NCI-H2107 (cell line): ENCODE measurements around the gene SLC8A2.
"Not testable (repeated sequence)": the region's sequence is repeated elsewhere in the genome, so short reads cannot be mapped to it uniquely, and the experiment has no call there.

Source experiments
- DNase-seq: peaks from one replicate; lab custom pipeline; 2025; lab: John Stamatoyannopoulos, UW

Gene SLC8A2

DNA sequence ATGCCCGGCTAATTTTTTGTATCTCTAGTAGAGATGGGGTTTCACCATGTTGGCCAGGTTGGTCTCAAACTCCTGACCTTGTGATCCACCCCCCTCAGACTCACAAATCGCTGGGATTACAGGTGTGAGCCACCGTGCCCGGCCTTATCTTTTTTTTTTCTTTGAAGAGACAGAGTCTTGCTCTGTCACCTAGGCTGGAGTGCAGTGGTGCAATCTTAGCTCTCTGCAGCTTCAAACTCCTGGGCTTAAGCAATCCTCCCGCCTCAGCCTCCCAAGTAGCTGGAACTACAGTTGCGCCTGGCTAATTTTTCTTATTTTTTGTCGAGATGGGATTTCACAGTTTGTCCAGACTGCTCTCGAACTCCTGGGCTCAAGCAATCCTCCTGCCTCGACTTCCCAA lies 60.0 kb downstream of the SLC8A2 start:
- DNase-seq: not testable (repeated sequence)

DNA sequence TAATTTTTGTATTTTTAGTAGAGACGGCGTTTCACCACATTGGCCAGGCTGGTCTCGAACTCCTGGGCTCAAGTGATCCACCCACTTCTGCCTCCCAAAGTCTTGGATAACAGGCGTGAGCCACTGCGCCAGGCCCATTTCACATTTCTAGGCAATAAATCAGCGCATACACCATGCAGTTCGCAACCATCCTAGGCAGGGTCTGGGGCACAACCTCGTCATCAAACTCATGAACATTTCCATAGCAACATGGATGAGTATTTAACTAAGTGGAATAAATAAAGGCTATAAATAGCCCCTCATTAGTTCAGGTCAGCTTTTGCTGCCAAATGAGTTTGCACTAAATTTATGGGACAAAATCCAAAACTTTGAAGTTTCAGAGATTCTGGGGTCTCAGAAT lies 60.6 kb downstream of the SLC8A2 start:
- no peak for DNase-seq

DNA sequence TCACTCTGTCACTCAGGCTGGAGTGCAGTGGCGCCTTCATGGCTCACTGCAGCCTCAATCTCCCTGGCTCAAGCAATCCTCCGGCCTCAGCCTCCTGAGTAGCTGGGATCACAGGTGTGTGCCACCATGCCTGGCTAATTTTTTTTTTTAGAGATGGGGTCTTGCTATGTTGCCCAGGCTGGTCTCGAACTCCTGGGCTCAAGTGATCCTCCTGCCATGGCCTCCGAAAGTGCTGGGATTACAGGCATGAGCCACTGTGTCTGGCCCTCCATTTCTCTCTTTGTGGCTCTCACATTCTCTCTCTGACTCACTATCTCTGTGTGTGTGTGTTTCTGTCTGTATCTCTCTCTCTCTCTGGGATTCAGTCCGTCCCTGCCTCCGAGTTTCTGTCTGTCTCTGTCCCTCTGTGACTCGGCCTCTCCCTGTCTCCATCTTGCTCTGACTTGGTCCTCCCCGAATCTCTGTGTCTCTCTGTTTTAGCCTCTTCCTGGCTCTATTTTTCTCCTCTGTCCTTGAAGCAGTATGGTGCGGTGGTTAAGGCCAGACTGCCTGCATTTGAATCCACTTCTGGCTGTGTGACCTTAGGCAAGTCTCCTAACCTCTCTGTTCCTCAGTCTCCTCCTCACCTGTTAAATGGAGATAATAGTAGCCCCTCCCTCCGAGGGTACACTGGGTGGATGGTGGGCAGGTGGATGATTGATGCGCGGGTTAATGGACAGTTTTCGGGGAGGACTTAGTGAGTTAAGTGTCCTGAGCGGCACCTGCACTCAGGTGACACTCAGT lies 63.3 kb downstream of the SLC8A2 start:
- no peak for DNase-seq

DNA sequence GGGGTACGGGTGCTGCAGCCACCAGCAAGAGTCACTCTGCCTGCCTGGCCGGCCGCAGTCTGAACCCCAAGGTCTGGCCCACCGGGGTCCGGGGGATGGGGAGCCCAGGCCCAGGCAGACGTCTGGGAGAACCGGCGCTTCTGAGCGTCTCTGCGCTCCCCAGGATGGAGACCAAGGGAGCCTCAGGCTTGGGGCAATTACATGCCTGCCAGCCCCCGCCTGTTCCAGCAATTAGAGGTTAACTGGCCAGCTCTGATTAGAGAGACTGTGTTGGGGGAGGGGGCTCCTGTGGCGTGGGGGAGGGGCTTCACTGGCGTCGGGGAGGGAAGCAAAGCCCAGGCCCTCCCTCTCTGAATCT lies 64.3 kb downstream of the SLC8A2 start:
- DNase-seq: no peak

DNA sequence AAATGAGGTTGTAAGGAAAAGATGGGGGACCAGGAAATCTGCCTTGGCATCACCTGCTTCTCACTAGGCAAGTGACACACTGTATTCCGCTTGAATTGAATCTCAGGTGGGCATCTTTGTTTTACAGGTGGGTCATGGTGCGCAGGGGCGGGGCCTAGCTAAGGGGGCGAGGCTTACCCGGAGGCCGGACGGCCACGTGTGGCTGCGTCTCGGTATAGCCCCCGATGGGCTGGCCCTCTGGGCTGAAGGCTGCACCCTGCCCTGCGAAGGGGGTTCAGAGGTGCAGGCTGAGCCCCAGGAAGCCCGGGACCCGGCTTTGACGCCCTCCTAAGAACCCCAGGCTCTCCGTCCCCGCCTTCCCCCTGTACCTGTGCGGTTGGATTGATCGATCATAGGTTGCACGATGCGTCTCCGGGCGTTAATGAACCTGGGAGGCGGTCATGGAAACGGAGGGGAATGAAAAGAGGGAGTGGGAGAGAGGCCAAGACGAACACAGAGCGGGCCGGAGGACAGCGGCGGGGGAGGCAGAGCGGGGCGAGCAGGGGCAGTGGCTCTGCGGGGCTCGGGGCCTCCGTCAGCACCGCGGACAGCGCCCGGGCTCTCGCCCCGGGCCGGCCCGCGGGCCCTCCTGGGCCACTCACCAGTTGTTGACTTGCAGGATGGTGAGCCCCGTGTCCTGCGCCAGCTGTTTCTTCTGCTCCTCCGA lies 64.8 kb downstream of the SLC8A2 start:
- DNase-seq: no peak

DNA sequence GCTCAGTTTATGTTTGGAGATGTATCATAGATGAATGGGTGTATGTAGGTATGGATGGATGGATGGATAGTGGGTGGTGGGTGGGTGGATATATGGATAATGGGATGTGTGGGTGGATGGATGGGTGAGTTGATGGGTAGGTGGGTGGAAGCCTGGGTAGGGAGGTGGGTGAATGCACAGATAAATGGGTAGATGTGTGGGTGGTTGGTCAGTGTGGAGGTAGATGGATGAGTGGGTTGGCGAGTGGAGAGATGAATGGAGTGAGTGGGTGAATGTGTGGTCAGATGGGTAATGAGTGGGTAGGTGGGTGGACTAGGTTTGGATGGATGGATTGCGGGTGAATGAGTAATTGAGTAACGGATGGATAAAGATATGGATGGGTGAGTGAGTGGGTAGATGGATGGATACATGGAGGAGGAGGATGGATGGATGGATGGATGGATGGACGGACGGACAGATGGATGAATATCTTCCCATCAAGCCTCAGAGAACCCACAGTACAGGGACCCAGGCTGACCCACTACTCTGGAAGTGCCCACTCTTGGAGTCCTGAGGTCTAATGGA lies 65.8 kb downstream of the SLC8A2 start:
- no peak for DNase-seq

DNA sequence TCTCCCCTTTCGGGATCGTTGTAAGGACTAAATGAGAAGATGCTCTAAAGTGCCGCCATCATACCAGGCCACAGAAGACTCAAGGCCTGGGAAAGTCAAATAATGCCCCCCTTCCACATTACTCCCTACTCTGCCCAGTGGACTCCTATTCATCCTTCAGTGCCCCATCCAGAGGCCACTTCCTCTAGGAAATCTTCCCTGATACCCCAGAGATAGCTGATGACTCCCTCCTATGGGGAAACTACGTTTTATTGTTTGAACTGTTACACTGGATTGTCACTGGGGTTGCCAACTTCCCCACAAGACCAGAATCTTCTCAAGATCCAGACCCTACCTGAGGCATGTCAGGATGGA lies 66.5 kb downstream of the SLC8A2 start:
- no peak for DNase-seq

DNA sequence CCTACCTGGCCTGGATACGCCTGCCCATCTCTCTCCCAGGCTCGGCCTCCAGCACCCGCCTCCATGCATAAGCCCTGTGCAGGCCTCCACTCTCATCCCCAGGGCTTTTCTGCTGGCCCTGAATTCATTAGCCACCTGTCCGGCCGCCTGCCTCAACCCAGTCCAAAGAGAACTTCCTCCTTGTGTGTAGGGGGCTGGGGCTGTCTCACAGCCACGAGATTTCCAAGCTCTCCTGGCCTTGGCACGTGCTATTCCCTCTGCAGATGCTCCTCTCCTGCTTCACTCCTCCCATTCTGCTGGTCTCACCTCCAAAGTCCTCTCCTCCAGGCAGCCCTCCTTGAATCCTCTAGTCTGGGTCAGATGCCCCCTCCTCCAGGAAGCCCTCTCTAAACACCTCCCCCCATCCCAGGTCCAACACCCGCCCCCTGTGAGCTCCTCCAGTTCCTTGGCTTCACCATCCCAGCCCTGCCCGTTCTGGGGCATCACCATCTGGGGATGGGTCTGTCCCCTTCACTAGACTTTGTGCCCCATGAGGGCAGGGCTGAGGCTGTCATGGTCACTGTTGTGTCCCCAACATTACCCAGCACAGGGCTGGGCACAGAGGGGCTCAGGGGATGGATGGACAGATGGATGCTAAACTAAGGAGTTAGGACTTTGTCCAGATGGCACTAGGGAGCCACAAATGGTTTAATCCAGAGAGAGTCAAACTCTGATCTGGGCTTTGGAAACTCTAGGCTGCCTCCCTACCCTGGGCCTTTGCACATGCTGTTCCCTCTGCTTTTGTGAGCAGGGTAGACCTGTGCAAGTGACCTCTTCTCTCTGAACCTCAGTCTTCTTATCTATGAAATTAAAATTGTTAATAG lies 67.1 kb downstream of the SLC8A2 start:
- DNase-seq: no peak

DNA sequence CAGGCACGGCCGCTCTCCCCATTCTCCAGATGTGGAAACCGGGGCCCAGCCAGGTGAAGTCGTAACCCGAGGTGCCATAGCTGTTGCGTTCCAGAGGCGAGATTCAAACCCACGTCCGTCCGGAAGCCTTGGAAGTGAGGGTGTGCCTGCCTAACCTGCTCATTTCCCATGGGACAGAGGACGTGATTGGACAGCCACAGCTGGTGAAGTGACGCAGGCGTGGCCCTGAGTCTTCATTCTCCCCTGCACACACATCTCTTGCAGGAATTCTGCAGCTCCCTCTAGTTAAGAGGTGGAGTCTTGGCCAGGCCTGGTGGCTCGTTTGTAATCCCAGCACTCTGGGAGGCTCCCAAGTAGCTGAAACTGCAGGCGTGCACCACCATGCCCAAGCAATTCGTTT lies 69.2 kb downstream of the SLC8A2 start:
- no peak for DNase-seq

DNA sequence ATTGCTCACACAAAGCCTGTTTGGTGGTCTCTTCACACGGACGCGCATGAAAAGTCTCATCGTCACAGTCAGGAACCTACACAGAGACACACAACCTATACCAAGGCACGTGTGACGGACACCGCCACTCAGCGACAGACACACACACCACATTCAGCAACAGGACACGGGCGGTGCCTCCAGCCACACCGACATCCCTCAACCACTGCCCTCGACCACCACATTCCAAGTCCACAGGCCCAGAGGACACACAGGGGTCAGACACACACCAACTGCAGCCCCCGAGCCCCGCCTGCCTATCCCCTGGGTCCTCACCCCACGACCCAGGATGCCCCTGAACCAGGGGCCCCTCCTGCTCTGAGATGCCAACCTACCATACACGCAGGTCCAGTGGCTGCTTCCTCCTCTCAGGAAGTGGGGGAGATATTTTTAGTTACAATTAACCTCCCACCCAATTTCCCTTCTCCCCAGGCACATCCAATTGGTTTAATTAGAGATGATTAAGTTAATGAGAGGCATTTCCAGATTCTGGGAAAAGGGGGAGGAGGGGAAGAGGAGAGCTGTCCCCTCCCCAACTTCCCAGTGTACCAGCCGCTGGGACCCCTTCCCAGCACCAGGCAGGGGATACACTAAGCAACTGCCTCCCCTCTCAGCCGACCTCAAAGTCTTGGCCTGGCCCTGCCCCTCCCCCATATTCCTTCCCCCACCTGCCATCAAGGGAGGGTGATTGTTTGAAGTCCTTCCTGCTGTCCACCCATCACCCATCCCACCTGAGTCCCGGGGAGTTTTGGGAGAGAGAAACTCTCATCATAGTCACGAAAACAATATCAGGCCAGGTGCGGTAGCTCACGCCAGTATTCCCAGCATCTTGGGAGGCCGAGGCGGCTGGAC lies 72.7 kb downstream of the SLC8A2 start:
- DNase-seq: no peak

DNA sequence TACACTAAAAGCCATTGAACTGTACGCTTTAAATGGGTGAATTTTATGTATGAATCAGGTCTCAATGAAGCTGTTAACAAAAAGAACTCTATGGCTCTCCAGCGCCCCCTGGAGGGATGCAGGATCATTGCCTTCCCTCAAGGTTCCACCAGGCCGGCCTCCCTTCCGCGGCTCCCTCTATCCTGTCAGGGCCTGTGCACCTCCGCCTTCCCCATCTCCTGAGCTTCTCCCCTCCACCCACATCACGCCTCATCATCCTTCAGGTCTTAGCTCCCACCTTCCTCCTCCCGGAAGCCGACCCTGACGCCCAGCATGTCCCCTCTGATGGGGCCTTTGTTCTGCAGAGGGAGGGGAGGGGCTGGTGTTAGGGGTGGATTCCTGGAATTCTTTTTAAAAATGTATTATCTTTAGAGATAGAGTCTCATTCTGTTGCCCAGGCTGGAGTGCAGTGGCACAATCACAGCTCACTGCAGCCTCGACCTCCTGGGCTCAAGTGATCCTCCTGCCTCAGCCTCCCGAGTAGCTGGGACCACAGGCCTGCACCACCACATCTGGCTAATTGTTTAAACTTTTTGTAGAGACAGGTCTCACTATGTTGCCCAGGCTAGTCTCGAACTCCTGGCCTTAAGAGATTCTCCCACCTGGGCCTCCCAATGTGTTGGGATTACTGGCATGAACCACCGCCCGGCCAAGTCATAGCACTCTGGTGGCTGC lies 80.0 kb downstream of the SLC8A2 start:
- peak; percentile 21 for DNase-seq

DNA sequence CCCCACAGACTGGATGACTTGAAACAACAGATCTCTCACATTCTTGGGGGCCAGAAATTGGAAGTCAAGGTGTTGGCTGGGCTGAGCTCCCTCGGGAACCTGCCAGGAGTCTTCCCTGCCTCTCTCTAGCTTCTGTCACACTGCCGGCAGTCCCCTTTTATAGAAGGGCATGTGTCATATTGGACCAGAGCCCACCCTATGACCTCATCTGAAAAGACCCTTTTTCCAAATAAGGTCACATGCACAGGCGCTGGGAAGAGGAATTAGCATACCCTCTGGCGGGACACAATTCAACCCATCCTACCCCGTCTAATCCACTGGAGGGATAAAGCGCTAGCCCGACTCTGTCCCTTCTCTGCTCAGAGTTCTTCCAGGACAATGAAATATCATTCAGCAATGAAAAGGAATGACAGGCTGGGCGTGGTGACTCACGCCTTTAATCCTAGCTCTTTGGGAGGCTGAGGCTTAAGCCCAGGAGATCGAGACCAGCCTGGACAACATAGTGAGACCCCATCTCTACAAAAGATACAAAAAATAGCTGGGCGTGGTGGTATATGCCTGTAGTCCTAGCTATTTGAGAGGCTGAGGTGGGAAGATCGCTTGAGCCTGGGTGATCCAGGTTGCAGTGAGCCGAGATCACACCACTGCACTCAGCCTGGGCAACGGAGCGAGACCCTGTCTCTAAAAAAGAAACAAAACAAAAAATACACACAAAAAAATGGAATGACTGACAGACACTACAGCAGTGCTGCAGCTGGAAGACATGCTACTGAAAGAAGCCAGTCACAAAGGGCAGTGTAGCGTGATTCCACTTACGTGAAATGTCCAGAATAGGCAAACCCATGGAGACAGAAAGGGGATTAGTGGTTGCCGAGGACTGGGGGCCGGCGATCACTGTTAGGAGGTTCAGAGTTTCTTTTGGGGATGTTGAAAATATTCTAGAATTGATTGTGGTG lies 80.9 kb downstream of the SLC8A2 start:
- DNase-seq: no peak

DNA sequence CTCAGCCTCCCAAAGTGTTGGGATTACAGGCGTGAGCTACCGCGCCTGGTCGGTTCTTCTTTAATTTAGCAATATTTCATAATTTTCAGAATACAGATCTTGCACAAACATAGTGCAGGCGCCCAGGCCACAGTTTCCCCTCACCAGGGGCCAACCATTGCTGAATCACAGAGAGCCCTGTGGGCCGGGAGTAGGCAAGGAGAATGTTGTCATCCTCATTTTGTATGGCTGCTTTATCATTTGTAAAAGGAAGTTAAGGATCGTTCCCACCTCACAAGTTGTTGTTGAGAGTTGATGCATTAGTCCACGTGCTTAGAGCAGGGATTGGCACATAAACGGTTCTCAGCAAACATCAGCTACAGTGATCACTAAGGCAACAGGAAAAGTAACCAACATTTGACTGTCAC lies 82.5 kb downstream of the SLC8A2 start:
- no peak for DNase-seq

DNA sequence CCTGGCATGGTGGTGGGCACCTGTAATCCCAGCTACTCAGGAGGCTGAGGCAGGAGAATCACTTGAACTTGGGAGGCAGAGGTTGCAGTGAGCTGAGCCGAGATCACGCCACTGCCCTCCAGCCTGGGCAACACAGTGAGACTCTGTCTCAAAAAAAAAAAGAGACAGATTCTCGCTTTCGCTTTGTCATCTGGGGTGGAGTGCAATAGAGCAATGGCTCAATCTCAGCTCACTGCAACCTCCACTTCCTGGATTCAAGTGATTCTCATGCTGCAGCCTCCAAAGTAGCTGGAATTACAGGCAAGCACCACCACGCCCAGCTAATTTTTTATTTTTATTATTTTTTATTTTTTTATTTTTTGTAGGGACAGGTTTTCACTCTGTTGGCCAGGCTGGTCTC lies 83.0 kb downstream of the SLC8A2 start:
- DNase-seq: not testable (repeated sequence)

DNA sequence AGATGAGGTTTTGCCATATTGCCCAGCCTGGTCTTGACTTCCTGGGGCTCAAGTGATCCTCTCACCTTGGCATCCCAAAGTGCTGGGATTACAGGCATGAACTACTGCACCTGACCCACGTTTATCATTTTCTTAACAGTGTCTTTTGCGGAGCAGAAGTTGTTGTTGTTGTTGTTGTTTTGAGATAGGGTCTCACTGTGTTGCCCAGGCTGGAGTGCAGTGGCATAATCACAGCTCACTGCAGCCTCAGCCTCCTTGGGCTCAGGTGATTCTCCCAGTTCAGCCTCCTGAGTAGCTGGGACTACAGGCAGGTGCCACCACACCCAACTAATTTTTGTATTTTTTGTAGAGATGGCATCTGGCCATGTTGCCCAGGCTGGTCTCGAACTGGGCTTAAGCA lies 84.1 kb downstream of the SLC8A2 start:
- DNase-seq: not testable (repeated sequence)

DNA sequence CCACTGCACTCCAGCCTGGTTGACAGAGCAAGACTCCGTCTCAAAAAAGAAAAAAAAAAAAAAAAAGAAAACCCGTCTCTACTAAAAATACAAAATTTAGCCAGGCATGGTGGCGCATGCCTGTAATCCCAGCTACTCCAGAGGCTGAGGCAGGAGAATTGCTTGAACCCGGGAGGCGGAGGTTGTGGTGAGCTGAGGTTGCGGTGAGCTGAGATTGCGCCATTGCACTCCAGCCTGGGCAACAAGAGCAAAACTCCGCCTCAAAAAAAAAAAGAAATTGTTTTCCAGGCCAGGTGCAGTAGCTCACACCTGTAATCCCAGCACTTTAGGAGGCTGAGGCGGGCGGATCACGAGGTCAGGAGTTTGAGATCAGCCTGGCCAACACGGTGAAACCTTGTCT lies 85.1 kb downstream of the SLC8A2 start:
- DNase-seq: not testable (repeated sequence)

DNA sequence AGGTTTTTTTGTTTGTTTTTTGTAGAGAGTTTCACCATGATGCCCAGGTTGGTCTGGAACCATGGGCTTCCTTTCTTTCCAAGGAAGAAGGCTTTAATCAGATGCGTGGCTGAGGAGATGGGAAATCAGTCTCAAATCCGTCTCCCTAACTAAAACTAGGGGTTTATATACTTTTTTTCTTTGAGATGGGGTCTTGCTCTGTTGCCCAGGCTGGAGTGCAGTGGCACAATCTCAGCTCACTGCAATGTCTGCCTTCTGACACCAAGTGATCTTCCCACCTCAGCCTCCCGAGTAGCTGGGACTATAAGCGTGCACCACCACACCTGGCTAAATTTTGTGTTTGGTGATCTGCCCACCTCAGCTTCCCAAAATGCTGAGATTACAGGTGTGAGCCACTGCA lies 87.2 kb downstream of the SLC8A2 start:
- not testable (repeated sequence) for DNase-seq

DNA sequence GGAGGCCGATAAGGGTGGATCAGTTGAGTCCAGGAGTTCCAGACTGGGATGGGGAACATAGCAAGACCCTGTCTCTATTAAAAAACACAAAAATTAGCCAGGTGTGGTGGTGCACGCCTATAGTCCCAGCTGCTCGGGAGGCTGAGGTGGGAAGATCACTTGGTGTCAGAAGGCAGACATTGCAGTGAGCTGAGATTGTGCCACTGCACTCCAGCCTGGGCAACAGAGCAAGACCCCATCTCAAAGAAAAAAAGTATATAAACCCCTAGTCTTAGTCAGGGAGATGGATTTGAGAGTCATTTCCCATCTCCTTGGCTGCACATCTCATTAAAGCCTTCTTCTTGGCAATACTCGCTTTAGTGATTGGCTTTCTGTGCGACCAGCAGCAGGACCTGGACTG lies 87.8 kb downstream of the SLC8A2 start:
- DNase-seq: not testable (repeated sequence)

DNA sequence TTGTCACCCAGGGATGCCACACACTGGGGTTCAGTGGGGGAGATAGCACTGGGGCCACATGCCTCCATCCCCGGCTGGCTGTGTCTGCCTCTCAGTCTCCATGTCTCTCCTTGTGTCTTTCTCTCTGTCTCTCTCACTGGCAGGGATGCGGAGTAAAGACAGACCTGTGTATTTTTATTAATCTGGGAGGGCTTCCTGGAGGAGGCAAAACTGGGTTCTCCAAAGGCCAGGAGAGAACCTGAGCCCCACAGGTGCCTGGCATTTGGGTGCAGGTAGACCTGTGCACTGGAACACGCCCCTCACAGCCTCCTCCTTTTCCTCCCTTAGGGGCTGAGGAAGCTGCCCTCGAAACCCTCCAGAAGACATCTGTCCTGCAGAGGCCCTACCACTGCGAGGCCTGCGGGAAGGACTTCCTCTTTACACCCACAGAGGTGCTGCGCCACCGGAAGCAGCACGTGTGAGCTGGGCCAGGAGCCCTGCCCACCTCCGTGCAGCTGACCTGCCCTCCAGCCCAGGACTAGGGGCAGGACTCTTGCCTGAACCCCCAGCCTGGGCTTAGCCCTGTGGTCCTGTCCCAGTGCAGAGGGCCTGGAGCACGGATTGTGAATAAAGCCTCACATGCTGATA lies 89.9 kb downstream of the SLC8A2 start:
- no peak for DNase-seq
